Measurements from ENCODE around the gene ERC2.

- TF ChIP-seq POLR2AphosphoS5 (IDR thresholded peaks at IDR 0.05; ENCODE audit: low read depth, low read length) (no peak), POLR2A (IDR thresholded peaks at IDR 0.05; ENCODE audit: low read depth, low read length) (no peak), TAF1 (IDR thresholded peaks at IDR 0.05; ENCODE audit: low read depth, low read length) (no peak)
Measured at GRCh38 chr3:55596212-55596611, 872.1 kb downstream of the ERC2 start.
